ENCODE results near the gene RPLP2.
A peak's percentile ranks its signal among the peaks of the same experiment; 100 is the strongest.

RPLP2 gene

GRCh38 chr11:773830-774229 lies 35.9 kb upstream of the RPLP2 start:
- no peak for DNase-seq (ENCODE audit: low spot score)

DNA sequence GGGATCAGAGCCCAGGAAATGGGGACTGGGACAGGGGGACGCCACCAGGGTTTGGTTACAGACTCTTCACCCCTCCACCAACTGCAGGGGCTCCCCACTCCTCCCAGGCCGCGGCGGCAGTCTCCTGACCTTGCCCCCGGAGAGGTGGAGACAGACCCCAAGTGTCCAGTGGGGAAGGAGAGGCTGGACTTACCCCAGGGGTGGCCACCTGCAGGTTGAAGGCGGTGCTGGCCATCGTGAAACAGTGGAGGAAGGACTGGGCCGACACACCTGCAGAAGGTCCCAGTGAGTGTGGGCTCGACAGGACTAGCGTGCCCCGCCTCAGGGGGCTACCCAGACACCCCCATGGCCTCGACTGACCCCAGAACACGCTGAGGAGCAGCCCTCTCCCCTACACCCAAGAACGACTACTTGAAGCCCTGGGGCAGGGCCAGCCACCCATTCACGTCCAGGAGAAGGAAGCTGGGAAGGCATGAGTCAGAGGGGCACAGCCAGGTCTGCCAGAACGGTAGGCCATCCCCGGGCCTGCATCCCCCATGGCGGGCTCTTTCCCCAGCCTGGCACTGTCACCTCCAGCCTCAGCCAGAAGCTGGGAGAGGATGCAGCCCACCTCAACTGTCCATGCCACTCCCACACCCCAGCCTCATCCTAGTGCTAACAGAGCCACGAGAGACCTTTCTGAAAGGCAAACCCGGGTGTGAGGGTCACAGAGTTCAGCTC lies 34.7 kb upstream of the RPLP2 start:
- peak; percentile 1 for DNase-seq (ENCODE audit: low spot score)

DNA sequence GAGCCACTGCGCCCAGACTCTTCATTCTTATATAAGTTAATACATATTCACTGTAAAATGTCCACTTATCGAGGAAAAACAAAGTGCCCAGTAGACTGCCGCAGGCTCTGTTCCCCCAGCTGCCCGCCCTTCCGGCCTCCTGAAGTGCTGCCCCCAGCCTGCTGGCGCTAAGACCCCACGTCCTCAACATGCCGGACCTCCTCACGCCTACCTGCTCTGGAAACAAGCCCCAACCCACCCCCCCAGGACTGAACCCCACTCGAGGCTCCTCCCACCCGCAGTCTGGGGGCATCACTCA lies 33.6 kb upstream of the RPLP2 start:
- no peak for DNase-seq (ENCODE audit: low spot score)

GRCh38 chr11:776561-777287 lies 33.0 kb upstream of the RPLP2 start:
- DNase-seq (ENCODE audit: low spot score) = no peak

GRCh38 chr11:777288-778255 lies 32.2 kb upstream of the RPLP2 start, which contains the start of gene GATD1:
TSS of gene GATD1 (minus strand) at chr11:777487. CDS start at chr11:777462, 25 bp downstream.
- DNase-seq (ENCODE audit: low spot score) = peak; percentile 87

DNA sequence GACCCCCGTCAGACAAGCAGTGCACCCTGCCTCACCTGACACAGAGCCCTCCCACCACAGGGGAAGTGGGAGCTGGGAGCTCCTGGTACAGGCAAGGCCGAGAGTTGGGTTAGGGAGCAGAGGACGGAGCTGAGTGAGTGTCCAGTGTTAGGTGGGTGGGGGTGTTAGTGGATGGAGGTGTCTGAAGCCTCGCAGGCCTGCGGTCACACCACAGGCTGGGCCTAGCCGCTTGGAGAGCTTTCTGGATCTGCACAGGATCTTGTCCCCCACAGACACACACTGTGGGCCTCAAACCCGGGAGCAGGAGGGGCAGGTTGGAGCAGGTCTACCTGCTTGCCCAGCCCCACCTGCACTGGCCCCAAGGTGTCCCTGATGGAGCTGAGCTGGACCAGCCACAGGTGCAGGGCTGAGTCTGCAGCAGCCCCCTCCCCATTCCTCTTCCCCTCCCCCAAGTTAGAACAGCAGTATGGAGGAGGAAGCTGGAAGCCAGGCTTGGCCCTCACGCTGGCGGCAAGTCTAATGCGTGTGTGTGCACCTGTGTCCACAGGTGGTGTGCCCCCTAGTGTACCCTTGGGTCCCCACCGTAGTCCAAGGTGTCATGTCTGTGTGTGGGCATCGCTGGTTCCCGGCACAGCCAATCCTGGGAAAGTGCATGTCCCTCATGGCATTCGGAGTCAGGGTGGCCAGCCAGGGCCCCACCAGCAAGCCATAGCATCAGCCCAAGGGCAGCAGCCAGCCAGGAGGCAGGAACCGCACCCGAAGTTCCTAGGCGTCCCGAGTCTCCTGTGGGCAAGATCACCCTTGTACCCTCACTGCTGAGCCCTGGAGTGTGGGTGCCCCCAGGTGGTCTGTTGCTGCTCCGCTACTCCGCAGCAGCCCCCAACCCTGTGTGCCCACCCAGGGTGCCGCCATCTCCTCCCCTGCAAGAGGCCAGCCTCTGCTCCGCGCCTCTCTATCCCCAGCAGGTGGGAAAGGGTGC lies 30.5 kb upstream of the RPLP2 start:
- no peak for DNase-seq (ENCODE audit: low spot score)

- no peak for DNase-seq (ENCODE audit: low spot score)
Observed at GRCh38 chr11:779955-780532, 29.7 kb upstream of the RPLP2 start.

GRCh38 chr11:782264-783174 lies 27.2 kb upstream of the RPLP2 start:
- no peak for DNase-seq (ENCODE audit: low spot score)

DNA sequence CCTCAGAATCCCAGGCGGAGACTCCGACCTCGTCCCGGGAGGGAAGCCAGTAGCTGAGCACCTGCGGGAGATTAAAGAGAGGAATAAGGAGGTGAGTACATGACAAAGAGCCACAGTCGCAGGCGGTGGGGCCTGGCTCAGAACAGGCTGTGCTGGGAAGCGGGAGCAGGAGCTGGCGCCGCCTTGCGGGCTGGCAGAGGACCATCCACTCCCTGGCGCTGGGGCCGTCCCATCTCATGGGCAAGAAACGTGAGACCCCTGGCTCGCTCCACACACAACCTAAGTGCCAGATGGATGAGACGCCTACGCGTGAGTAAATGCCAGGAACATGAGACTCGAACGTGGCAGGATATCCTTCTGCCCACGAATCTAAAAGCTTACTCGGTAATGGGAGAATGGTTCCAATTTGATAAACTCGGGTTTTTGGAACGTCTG lies 26.2 kb upstream of the RPLP2 start:
- peak; percentile 92 for DNase-seq (ENCODE audit: low spot score)

DNA sequence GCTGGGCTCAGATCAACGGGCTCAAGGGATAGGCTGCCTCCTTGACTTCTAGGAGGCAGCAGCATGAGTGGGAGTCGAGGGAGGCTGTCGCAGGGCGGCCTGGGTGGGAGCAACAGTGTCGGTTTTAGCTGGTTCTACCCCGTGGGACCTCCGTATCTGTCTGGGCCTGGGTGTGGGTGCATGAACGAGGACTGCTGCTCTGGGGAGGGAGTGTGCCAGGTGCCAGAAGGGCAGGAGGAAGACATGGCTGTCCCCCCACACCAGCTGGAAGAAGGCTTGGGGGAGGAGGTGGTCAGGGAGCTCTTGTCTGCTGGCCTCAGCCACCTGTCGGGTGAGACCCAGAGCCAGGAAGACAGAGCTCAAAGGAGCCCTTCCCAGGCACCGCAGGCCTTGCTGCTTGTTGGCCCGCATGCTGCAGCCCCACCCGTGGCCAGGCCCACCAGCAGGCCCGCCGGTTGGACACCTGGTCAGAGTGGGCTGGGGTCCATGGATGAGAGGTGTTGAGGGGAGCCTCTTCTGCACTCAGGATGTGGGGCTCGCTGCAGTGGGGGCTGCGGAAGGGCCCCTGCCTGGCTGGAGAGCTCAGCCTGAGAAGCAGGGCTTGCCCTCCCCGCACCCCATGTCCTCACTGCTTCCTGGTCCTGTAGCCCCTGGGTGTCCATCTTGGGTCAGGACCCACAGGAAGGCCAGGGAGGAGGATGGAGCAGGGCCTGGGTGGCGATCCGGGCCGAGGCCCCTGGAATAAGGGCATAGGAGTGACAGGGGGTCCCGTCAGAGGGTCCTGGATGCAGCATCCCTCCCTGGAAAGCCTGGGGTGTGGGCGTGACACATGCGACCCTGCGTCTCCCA lies 23.3 kb upstream of the RPLP2 start:
- DNase-seq (ENCODE audit: low spot score) = no peak

GRCh38 chr11:787084-787675 lies 22.6 kb upstream of the RPLP2 start:
- no peak for DNase-seq (ENCODE audit: low spot score)

DNA sequence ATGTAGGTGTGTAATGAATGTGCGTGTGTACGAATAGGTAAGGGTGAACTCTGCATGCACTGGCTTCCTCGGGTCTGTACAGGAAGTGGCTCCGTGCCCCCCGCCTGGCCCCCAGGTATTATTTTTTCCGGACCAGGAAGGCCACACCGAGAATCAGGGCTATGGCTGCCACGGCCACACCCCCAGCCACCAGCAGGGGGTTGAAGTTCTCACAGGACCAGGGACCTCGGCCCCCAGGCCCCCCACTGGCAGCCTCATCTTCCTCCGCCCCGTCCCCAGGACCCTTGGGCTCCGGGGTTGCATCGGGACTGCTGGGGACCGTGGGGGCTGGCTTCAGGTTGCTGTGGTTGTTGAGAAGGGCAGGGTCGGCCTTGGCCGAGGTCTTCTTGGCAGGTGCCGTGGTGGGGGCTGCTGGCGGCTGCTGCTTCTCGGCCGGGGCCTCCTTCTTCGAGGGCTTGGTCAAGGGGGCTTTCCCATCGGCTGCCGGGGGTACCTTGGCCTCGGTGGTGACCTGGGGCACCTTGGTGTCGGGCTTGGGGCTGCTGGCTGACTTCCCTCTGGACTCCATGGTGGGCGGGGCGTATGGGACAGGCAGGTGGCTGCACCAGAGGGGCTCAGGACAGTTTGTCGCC lies 21.6 kb upstream of the RPLP2 start:
- DNase-seq (ENCODE audit: low spot score) = no peak

DNA sequence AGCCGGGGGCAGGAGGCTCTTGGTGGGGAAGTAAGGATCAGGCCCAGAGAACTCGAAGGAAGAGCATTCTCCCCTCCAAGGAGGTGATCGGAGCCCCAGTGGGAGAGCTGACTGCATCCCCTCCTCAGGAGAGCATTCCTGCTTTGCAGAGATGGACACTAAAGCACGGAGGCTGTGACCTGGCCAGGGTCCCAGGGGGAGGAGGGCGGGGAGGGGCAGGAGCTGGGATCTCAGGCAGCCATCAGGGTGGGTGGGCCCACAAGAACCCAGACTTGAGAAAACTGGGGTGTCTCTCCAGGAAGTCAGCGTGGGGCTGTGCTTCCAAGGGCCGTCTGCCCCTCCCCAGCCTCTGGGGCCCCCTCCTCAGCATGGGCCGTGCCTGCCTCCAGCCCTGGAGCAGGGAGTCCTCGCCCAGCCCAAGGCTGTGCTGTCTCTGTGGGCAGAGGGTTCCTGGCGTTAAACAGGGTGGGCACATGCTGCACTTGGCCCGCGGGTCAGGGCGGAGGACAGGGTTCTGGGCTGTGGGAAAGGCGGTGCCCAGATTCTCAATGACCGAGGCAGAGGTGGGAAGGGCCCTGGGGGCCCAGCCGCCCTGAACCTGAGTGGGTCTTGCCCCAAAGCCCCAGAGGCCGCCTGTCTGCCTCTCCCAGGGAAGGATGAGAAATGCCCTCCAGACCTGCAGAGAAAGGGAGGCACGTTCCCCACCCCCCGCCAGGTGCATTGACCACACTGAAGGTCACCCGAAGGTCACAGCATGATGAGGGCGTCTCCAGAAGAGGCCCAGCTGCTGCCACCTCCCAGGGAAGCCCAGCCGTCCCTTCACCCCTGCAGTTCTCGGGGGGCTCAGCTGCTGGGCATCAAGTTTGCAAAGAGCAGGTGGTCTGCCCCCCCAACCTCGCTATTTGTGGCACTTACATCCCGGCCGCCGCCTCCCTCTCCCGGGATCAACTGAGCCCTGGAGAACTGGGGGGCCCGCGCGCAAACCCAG lies 20.5 kb upstream of the RPLP2 start:
- DNase-seq (ENCODE audit: low spot score) = no peak

DNA sequence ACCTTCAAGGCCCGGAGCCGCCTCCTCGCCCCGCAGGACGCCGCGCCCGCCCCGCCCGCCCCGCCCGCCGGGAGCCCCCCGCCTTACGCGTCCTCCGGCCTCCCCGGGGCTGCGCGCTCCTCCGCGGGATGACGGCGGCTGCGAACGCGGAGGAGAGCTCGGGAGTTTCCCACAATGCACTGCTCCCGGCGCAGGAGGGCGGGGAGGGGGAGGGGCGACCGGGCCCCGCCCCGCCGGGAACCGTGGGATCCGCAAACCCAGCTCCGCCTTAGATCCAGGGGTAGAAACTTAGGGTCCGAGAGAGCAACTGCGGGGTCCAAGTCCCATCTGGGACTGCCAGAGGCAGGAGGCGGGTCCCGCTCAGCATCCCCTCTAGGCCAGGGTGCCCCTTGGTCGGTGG lies 19.8 kb upstream of the RPLP2 start, which contains the start of gene CEND1:
TSS of gene CEND1 (minus strand) at position 148 of the 400 bp plus-strand sequence. CDS start 1,514 bp downstream, outside the sequence.
- DNase-seq (ENCODE audit: low spot score) = peak; percentile 74

- DNase-seq (ENCODE audit: low spot score) = no peak
Observed at GRCh38 chr11:790721-791564, 18.8 kb upstream of the RPLP2 start.
